Astrocyte (in vitro differentiated cells and primary cell): ENCODE measurements around the gene ENOX2. TPM values are rescaled to one million over a fixed set of nuclear protein-coding genes. Genes with fewer than 3 reads are reported as not detected.
A peak's percentile ranks its signal among the peaks of the same experiment; 100 is the strongest.

Source experiments
- DNase-seq: peaks from one replicate; pipeline ENCODE4 v3.0.0-alpha.2; 2010; ENCODE audit warnings: low read depth
- FAIRE-seq: peaks from 2 replicates; lab custom pipeline; 2011; peaks lifted over from hg19 to GRCh38; lab: Jason Lieb, UNC
- H2AFZ ChIP-seq: 2 replicates; pipeline ENCODE4 v1.6.0; 2012; ENCODE audit warnings: low read depth, low read length, inconsistent platforms
- H3K27ac ChIP-seq: 2 replicates; pipeline ENCODE4 v1.5.1; 2011; ENCODE audit warnings: low read depth, low read length, inconsistent platforms
- H3K27me3 ChIP-seq: 2 replicates; pipeline ENCODE4 v1.6.0; 2011; ENCODE audit warnings: low read length, inconsistent platforms; ENCODE audit not compliant: insufficient read depth
- H3K36me3 ChIP-seq: 2 replicates; pipeline ENCODE4 v1.5.1; 2011; ENCODE audit warnings: low read length, inconsistent platforms; ENCODE audit not compliant: insufficient read depth
- H3K4me1 ChIP-seq: 2 replicates; pipeline ENCODE4 v1.5.1; 2011; ENCODE audit warnings: low read length, inconsistent platforms; ENCODE audit not compliant: insufficient read depth
- H3K4me2 ChIP-seq: 2 replicates; pipeline ENCODE4 v1.6.0; 2012; ENCODE audit warnings: low read length, inconsistent platforms
- H3K4me3 ChIP-seq: 2 replicates; pipeline ENCODE4 v1.5.1; 2011; ENCODE audit warnings: low read depth, mild to moderate bottlenecking, low read length, inconsistent platforms; ENCODE audit not compliant: insufficient read depth
- H3K79me2 ChIP-seq: 2 replicates; pipeline ENCODE4 v1.6.0; 2012; ENCODE audit warnings: mild to moderate bottlenecking, low read length, inconsistent platforms; ENCODE audit not compliant: insufficient read depth
- H3K9ac ChIP-seq: 2 replicates; pipeline ENCODE4 v1.6.0; 2012; ENCODE audit warnings: mild to moderate bottlenecking, low read length, inconsistent platforms
- H3K9me3 ChIP-seq: 2 replicates; pipeline ENCODE4 v1.5.1; 2012; ENCODE audit warnings: low read depth, mild to moderate bottlenecking, low read length, inconsistent platforms; ENCODE audit not compliant: insufficient read depth
- H4K20me1 ChIP-seq: 2 replicates; pipeline ENCODE4 v1.6.0; 2012; ENCODE audit warnings: low read length, inconsistent platforms; ENCODE audit not compliant: insufficient read depth
- H3K27ac Mint-ChIP-seq: one replicate; pipeline ENCODE4 v1.8.0; 2021; ENCODE audit warnings: mild to moderate bottlenecking, mixed read lengths; ENCODE audit not compliant: unreplicated experiment
- H3K27me3 Mint-ChIP-seq: one replicate; pipeline ENCODE4 v1.8.0; 2021; ENCODE audit warnings: low read depth, mixed read lengths; ENCODE audit not compliant: unreplicated experiment
- H3K36me3 Mint-ChIP-seq: one replicate; pipeline ENCODE4 v1.8.0; 2021; ENCODE audit warnings: low read depth, mixed read lengths; ENCODE audit not compliant: unreplicated experiment
- H3K4me1 Mint-ChIP-seq: one replicate; pipeline ENCODE4 v1.8.0; 2021; ENCODE audit warnings: low read depth, mixed read lengths; ENCODE audit not compliant: unreplicated experiment
- H3K4me3 Mint-ChIP-seq: one replicate; pipeline ENCODE4 v1.8.0; 2021; ENCODE audit warnings: mild to moderate bottlenecking, moderate library complexity, mixed read lengths; ENCODE audit not compliant: unreplicated experiment
- H3K9me3 Mint-ChIP-seq: one replicate; pipeline ENCODE4 v1.8.0; 2021; ENCODE audit warnings: mild to moderate bottlenecking, mixed read lengths; ENCODE audit not compliant: unreplicated experiment
- EZH2 ChIP-seq: IDR thresholded peaks from 2 replicates; pipeline ENCODE4 v1.6.1; 2012; ENCODE audit warnings: mild to moderate bottlenecking, low read length, inconsistent platforms; ENCODE audit not compliant: insufficient read depth
- total RNA-seq: library from RNA; stranded (reverse); gene quantifications from 2 replicates; pipeline ENCODE4 v1.2.1, GENCODE V29; 2021
- TF ChIP-seq, protein P1 (sequence below): IDR thresholded peaks from 2 replicates; pipeline ENCODE4 v1.5.1; 2011; ENCODE audit warnings: low read depth, mild to moderate bottlenecking, inconsistent platforms, low read length, moderate library complexity; ENCODE audit not compliant: insufficient read depth

The ENOX2 gene
- total RNA-seq, 1 donor from 2014 or later, result 9.4 TPM

DNA sequence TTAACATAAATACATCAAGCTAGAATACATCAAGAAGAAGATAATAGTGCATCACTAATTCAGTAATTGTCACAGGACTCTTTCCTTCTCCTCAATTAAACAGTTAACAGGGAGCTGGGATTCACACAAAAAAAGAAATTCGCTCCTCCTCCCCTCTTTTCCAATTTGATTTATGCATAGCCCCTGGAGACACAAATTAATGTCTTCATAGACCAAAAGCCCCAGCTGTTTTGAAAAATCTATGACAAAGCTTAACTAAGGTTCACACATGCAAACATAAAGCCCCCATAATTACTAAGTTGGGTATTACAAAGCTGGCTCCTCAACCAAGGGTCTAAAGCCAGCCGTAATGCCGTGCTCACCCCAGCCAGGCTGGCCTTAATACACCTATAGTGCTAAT is 61.2 kb downstream of the ENOX2 start:
- H3K36me3 ChIP-seq, result no peaks in the 10 kb centered on the region
- no peak overlapping the region for H3K27ac ChIP-seq
- H3K9ac ChIP-seq, result no peak overlapping the region
- no peaks in the 10 kb centered on the region for H3K9me3 Mint-ChIP-seq
- H3K4me3 ChIP-seq, result no peak overlapping the region
- DNase-seq (no peak), FAIRE-seq (peak; percentile 39)
- no peaks in the 10 kb centered on the region for H3K27me3 Mint-ChIP-seq
- no peaks in the 10 kb centered on the region for H3K27me3 ChIP-seq
- H3K36me3 Mint-ChIP-seq, result no peaks in the 10 kb centered on the region
- no peaks in the 10 kb centered on the region for H3K9me3 ChIP-seq
- no peak overlapping the region for H3K27ac Mint-ChIP-seq
- H3K79me2 ChIP-seq, result no peaks in the 10 kb centered on the region
- H3K4me3 Mint-ChIP-seq, result no peak overlapping the region
- TF ChIP-seq EZH2, result no peak
- TF ChIP-seq, protein P1, sequence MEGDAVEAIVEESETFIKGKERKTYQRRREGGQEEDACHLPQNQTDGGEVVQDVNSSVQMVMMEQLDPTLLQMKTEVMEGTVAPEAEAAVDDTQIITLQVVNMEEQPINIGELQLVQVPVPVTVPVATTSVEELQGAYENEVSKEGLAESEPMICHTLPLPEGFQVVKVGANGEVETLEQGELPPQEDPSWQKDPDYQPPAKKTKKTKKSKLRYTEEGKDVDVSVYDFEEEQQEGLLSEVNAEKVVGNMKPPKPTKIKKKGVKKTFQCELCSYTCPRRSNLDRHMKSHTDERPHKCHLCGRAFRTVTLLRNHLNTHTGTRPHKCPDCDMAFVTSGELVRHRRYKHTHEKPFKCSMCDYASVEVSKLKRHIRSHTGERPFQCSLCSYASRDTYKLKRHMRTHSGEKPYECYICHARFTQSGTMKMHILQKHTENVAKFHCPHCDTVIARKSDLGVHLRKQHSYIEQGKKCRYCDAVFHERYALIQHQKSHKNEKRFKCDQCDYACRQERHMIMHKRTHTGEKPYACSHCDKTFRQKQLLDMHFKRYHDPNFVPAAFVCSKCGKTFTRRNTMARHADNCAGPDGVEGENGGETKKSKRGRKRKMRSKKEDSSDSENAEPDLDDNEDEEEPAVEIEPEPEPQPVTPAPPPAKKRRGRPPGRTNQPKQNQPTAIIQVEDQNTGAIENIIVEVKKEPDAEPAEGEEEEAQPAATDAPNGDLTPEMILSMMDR, result no peak
- no peak overlapping the region for H2AFZ ChIP-seq
- H3K4me1 ChIP-seq, result no peaks in the 10 kb centered on the region
- no peaks in the 10 kb centered on the region for H4K20me1 ChIP-seq
- H3K4me1 Mint-ChIP-seq, result no peaks in the 10 kb centered on the region
- no peak overlapping the region for H3K4me2 ChIP-seq

DNA sequence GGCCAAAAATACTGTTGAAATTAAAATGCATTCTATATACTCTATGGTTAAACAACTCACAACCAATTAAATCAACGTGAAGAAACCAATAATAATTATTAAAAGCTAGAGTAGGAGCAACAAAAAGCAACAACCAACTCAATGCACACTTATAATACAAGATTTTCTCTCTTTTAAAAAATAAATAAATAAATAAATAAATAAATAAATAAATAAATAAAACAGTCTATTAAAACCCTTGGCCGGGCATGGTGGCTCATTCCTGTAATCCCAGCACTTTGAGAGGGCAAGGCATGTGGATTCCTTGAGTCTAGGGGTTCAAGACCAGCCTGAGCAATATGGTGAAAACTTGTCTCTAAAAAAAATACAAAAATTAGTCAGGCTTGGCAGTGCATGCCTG is 62.7 kb downstream of the ENOX2 start:
- no peak overlapping the region for H3K4me2 ChIP-seq
- H3K36me3 ChIP-seq, result no peaks in the 10 kb centered on the region
- no peak overlapping the region for H2AFZ ChIP-seq
- H3K79me2 ChIP-seq, result no peaks in the 10 kb centered on the region
- H3K4me3 ChIP-seq, result no peak overlapping the region
- TF ChIP-seq, protein P1, result no peak
- no peak for TF ChIP-seq EZH2
- no peak overlapping the region for H3K27ac ChIP-seq
- H3K4me1 ChIP-seq, result no peaks in the 10 kb centered on the region
- FAIRE-seq (no peak), DNase-seq (no peak)
- no peaks in the 10 kb centered on the region for H3K27me3 Mint-ChIP-seq
- H3K4me3 Mint-ChIP-seq, result no peak overlapping the region
- H3K36me3 Mint-ChIP-seq, result no peaks in the 10 kb centered on the region
- H4K20me1 ChIP-seq, result no peaks in the 10 kb centered on the region
- no peaks in the 10 kb centered on the region for H3K9me3 ChIP-seq
- no peaks in the 10 kb centered on the region for H3K27me3 ChIP-seq
- no peak overlapping the region for H3K27ac Mint-ChIP-seq
- H3K9ac ChIP-seq, result no peak overlapping the region
- no peaks in the 10 kb centered on the region for H3K9me3 Mint-ChIP-seq
- peaks cover 2% of the 10 kb centered on the region for H3K4me1 Mint-ChIP-seq

GRCh38 chrX:130836447-130836846 is 66.6 kb downstream of the ENOX2 start:
- no peaks in the 10 kb centered on the region for H3K27me3 Mint-ChIP-seq
- FAIRE-seq (peak; percentile 90), DNase-seq (peak; percentile 2)
- H3K79me2 ChIP-seq, result no peaks in the 10 kb centered on the region
- no peaks in the 10 kb centered on the region for H3K9me3 ChIP-seq
- H4K20me1 ChIP-seq, result no peaks in the 10 kb centered on the region
- H3K4me3 Mint-ChIP-seq, result no peak overlapping the region
- H3K9me3 Mint-ChIP-seq, result no peaks in the 10 kb centered on the region
- H3K27ac Mint-ChIP-seq, result no peak overlapping the region
- H3K4me1 Mint-ChIP-seq, result peaks cover 2% of the 10 kb centered on the region
- H3K9ac ChIP-seq, result no peak overlapping the region
- no peaks in the 10 kb centered on the region for H3K36me3 ChIP-seq
- H3K36me3 Mint-ChIP-seq, result no peaks in the 10 kb centered on the region
- no peak overlapping the region for H3K27ac ChIP-seq
- no peak overlapping the region for H2AFZ ChIP-seq
- no peaks in the 10 kb centered on the region for H3K4me1 ChIP-seq
- no peak overlapping the region for H3K4me3 ChIP-seq
- TF ChIP-seq, protein P1, result no peak
- no peak for TF ChIP-seq EZH2
- no peaks in the 10 kb centered on the region for H3K27me3 ChIP-seq
- H3K4me2 ChIP-seq, result no peak overlapping the region
